NB4 (cell line): Measurements from ENCODE around the gene DRAP1.

Experiments used
- CTCF ChIP-seq: IDR thresholded peaks from one replicate; pipeline ENCODE4 v1.5.1; 2012; ENCODE audit warnings: low read depth, low read length
- MYC ChIP-seq: IDR thresholded peaks from 2 replicates; pipeline ENCODE4 v1.6.1; 2011; ENCODE audit warnings: low read depth, low read length
- POLR2A ChIP-seq: IDR thresholded peaks from 2 replicates; pipeline ENCODE4 v1.6.1; 2011; ENCODE audit warnings: mild to moderate bottlenecking; ENCODE audit not compliant: insufficient read length; ENCODE audit errors: extremely low read depth
- TF ChIP-seq, protein P1 (sequence below): IDR thresholded peaks from 2 replicates; pipeline ENCODE4 v1.6.1; 2011; ENCODE audit warnings: low read depth, low read length

GRCh38 chr11:65890324-65891218 lies 28.7 kb upstream of the DRAP1 start, which contains the start of gene CCDC85B:
- TF ChIP-seq CTCF = peak; percentile 3
- TF ChIP-seq, protein P1, sequence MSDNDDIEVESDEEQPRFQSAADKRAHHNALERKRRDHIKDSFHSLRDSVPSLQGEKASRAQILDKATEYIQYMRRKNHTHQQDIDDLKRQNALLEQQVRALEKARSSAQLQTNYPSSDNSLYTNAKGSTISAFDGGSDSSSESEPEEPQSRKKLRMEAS = peak; percentile 88
- peak; percentile 96 for TF ChIP-seq MYC
- TF ChIP-seq POLR2A = peak; percentile 99
